Bone marrow (tissue), 2 donors: ENCODE data around the gene KIR3DL2.
"Not testable (repeated sequence)": the region's sequence is repeated elsewhere in the genome, so short reads cannot be mapped to it uniquely, and the experiment has no call there.

ENCODE experiments used
- DNase-seq, 2 donors: peaks; one replicate each; lab custom pipeline; 2025; lab: John Stamatoyannopoulos, UW

Gene KIR3DL2

GRCh38 chr19:54871696-54872095 is 21.5 kb downstream of the KIR3DL2 start:
- no peak for DNase-seq

- DNase-seq, result peak in 1 of 2 donors; percentile 25
Measured at GRCh38 chr19:54873990-54874389, 23.7 kb downstream of the KIR3DL2 start, which contains the start of gene FCAR. TSS of gene FCAR (plus strand) at chr19:54874235. CDS start at chr19:54874290, 55 bp downstream.

GRCh38 chr19:54875506-54875905 is 25.3 kb downstream of the KIR3DL2 start:
- peak in 1 of 2 donors; percentile 71 for DNase-seq

GRCh38 chr19:54877471-54877870 is 27.2 kb downstream of the KIR3DL2 start:
- DNase-seq, result no peak

GRCh38 chr19:54881884-54882283 is 31.6 kb downstream of the KIR3DL2 start:
- DNase-seq, result no peak

- DNase-seq, result peak in 1 of 2 donors; percentile 69
Measured at GRCh38 chr19:54882758-54883157, 32.5 kb downstream of the KIR3DL2 start.

GRCh38 chr19:54883228-54883627 is 33.0 kb downstream of the KIR3DL2 start:
- no peak for DNase-seq

- DNase-seq, result no peak
Measured at GRCh38 chr19:54888239-54888638, 38.0 kb downstream of the KIR3DL2 start.

- DNase-seq, result no peak
Measured at GRCh38 chr19:54889566-54889965, 39.3 kb downstream of the KIR3DL2 start.

GRCh38 chr19:54893406-54893805 is 43.2 kb downstream of the KIR3DL2 start:
- DNase-seq, result no peak

- DNase-seq, result not testable (repeated sequence)
Measured at GRCh38 chr19:54894106-54894505, 43.9 kb downstream of the KIR3DL2 start.

- DNase-seq, result no peak
Measured at GRCh38 chr19:54896036-54896435, 45.8 kb downstream of the KIR3DL2 start.

- DNase-seq, result not testable (repeated sequence)
Measured at GRCh38 chr19:54898685-54899084, 48.4 kb downstream of the KIR3DL2 start.

- DNase-seq, result not testable (repeated sequence)
Measured at GRCh38 chr19:54899646-54900045, 49.4 kb downstream of the KIR3DL2 start.

- DNase-seq, result peak in 1 of 2 donors; percentile 20
Measured at GRCh38 chr19:54901153-54901552, 50.9 kb downstream of the KIR3DL2 start.

- no peak for DNase-seq
Measured at GRCh38 chr19:54902061-54902460, 51.8 kb downstream of the KIR3DL2 start.

- DNase-seq, result no peak
Measured at GRCh38 chr19:54903303-54903702, 53.1 kb downstream of the KIR3DL2 start.

GRCh38 chr19:54904261-54904660 is 54.0 kb downstream of the KIR3DL2 start:
- DNase-seq, result not testable (repeated sequence)

- DNase-seq, result peak in 1 of 2 donors; percentile 25
Measured at GRCh38 chr19:54905421-54905802, 55.2 kb downstream of the KIR3DL2 start.

GRCh38 chr19:54905803-54906511 is 55.7 kb downstream of the KIR3DL2 start, which contains the start of gene NCR1:
TSS of gene NCR1 (plus strand) at chr19:54906148. CDS start at chr19:54906188, 40 bp downstream.
- DNase-seq, result no peak

GRCh38 chr19:54906819-54907218 is 56.6 kb downstream of the KIR3DL2 start:
- DNase-seq, result no peak

GRCh38 chr19:54907899-54908298 is 57.7 kb downstream of the KIR3DL2 start:
- not testable (repeated sequence) for DNase-seq
